SU-DHL-6 (cell line): ENCODE measurements around the gene ATP11C.
"Not testable (repeated sequence)": the region's sequence is repeated elsewhere in the genome, so short reads cannot be mapped to it uniquely, and the experiment has no call there.

ENCODE experiments used
- CTCF ChIP-seq: fragments of 200-600 bp; sonication (generic); IDR thresholded peaks from one replicate; pipeline ENCODE4 v1.5.1; 2017; ENCODE audit warnings: antibody characterized with exemption, mild to moderate bottlenecking, low read length, moderate library complexity; ENCODE audit not compliant: insufficient read depth, poor library complexity, severe bottlenecking
- EZH2phosphoT487 ChIP-seq: fragments of 200-600 bp; sonication (generic), shearing (Covaris generic); conservative IDR thresholded peaks from 2 replicates; pipeline ENCODE4 v1.6.1; 2018; ENCODE audit warnings: mild to moderate bottlenecking, antibody characterized with exemption, low read length, moderate library complexity, mixed read lengths

- TF ChIP-seq CTCF, EZH2phosphoT487: not testable (repeated sequence)
Observed at GRCh38 chrX:139921142-139921541, 11.7 kb downstream of the ATP11C start.
